Hepatocyte (in vitro differentiated cells): ENCODE measurements around the gene C4A.
"Not testable (repeated sequence)": the region's sequence is repeated elsewhere in the genome, so short reads cannot be mapped to it uniquely, and the experiment has no call there.

Source experiments
- CTCF ChIP-seq: fragments of 200-600 bp; sonication (generic); IDR thresholded peaks from 2 replicates; pipeline ENCODE4 v1.5.1; 2016; ENCODE audit warnings: antibody characterized with exemption, mild to moderate bottlenecking; ENCODE audit not compliant: poor library complexity
- EZH2 ChIP-seq: fragments of 200-600 bp; sonication (generic); IDR thresholded peaks from 2 replicates; pipeline ENCODE4 v1.6.1; 2016; ENCODE audit warnings: antibody characterized with exemption, mild to moderate bottlenecking, borderline replicate concordance

GRCh38 chr6:32029553-32029952 is 47.7 kb downstream of the C4A start:
- not testable (repeated sequence) for TF ChIP-seq CTCF, EZH2
